T-cell (primary cell): ENCODE results near the gene GPRIN3. TPM values are rescaled to one million over a fixed set of nuclear protein-coding genes. Genes with fewer than 3 reads are reported as not detected.

ENCODE experiments used
- ATAC-seq, 4 experiments: fragments of 200-7000 bp in 3 of 4; fragments of 150-1000 bp in 1 of 4; cut with Tn5 transposase; replicated peaks in 1 of 4; 1 replicate in 3 of 4; 2 replicates in 1 of 4; pipeline ENCODE4 v1.10.0; 2021; ENCODE audit warnings: moderate library complexity in 3 of 4, mild to moderate bottlenecking in 2 of 4, moderate number of reproducible peaks in 1 of 4
- CTCF ChIA-PET, 2 donors: fragments of 300-600 bp; sonication (Branson Sonifier 250); formaldehyde crosslinking; loops; one replicate each; lab custom pipeline; 2022; ENCODE audit warnings: antibody characterized with exemption in 2 of 2; lab: Charles Lee
- POLR2A ChIA-PET, 2 donors: fragments of 300-600 bp; sonication (Branson Sonifier 250); formaldehyde crosslinking; loops; one replicate each; lab custom pipeline; 2022; ENCODE audit warnings: antibody characterized with exemption in 2 of 2; lab: Charles Lee
- DNase-seq, 35 experiments: peaks; one replicate each; pipeline versions ENCODE4 v3.0.0 to v3.0.0-alpha.2; 2013 to 2023
- H3K27ac ChIP-seq: one replicate; pipeline ENCODE4 v1.5.1; 2013; ENCODE audit warnings: low read length
- H3K27me3 ChIP-seq, 2 experiments: replicated peaks in 1 of 2; 1 replicate in 1 of 2; 2 replicates in 1 of 2; pipeline versions ENCODE4 v1.6.1 to v1.7.0; 2013; ENCODE audit warnings: low read length in 1 of 2, mixed read lengths in 1 of 2; ENCODE audit not compliant: control insufficient read depth in 2 of 2, insufficient read depth in 2 of 2; ENCODE audit errors: extremely low read depth in 1 of 2
- H3K36me3 ChIP-seq, 2 donors: 1 replicate in 1 of 2; 2 replicates in 1 of 2; pipeline versions ENCODE4 v1.6.1 to v1.7.0; 2013; ENCODE audit warnings: low read length in 1 of 2; ENCODE audit not compliant: control insufficient read depth in 2 of 2, insufficient read depth in 1 of 2; ENCODE audit errors: extremely low read depth in 1 of 2
- H3K4me1 ChIP-seq, 2 experiments: 1 replicate in 1 of 2; 2 replicates in 1 of 2; pipeline versions ENCODE4 v1.6.1 to v1.7.0; 2013; ENCODE audit warnings: low read length in 2 of 2, mixed read lengths in 1 of 2; ENCODE audit not compliant: insufficient read depth in 2 of 2, control insufficient read depth in 1 of 2; ENCODE audit errors: extremely low read depth in 1 of 2
- H3K4me3 ChIP-seq, 2 donors: 1 replicate in 1 of 2; 2 replicates in 1 of 2; pipeline versions ENCODE4 v1.5.1 to v1.7.0; 2013; ENCODE audit warnings: mild to moderate bottlenecking in 2 of 2, low read length in 1 of 2, moderate library complexity in 1 of 2; ENCODE audit not compliant: control insufficient read depth in 1 of 2; ENCODE audit errors: extremely low read depth in 1 of 2
- H3K9me3 ChIP-seq: 2 replicates; pipeline ENCODE4 v1.7.0; 2013
- H3K27ac Mint-ChIP-seq, 2 donors: one replicate each; pipeline ENCODE4 v1.8.0; 2020 to 2021; ENCODE audit warnings: mild to moderate bottlenecking in 2 of 2, mixed read lengths in 2 of 2
- H3K27me3 Mint-ChIP-seq, 2 donors: one replicate each; pipeline ENCODE4 v1.8.0; 2021 to 2022; ENCODE audit warnings: mixed read lengths in 2 of 2
- H3K36me3 Mint-ChIP-seq: one replicate; pipeline ENCODE4 v1.8.0; 2021; ENCODE audit warnings: mixed read lengths
- H3K4me1 Mint-ChIP-seq, 3 donors: one replicate each; pipeline ENCODE4 v1.8.0; 2020 to 2022; ENCODE audit warnings: mixed read lengths in 3 of 3, mild to moderate bottlenecking in 1 of 3
- H3K4me3 Mint-ChIP-seq, 3 donors: one replicate each; pipeline ENCODE4 v1.8.0; 2020 to 2022; ENCODE audit warnings: mild to moderate bottlenecking in 3 of 3, mixed read lengths in 3 of 3, moderate library complexity in 3 of 3
- H3K9me3 Mint-ChIP-seq, 3 donors: one replicate each; pipeline ENCODE4 v1.8.0; 2020 to 2022; ENCODE audit warnings: mixed read lengths in 3 of 3
- WGBS: methylation state at CpG from one replicate; pipeline ENCODE4 v1.1.5; 2013; ENCODE audit warnings: missing lambda C conversion rate; ENCODE audit not compliant: insufficient coverage; 5-methylcytosine and 5-hydroxymethylcytosine counted together
- total RNA-seq, 35 experiments: library from RNA in 6 of 35; stranded (reverse) in 6 of 35; fragments of 120-200 nt in 1 of 35; gene quantifications; one replicate each; pipeline versions ENCODE4 v1.2.1 to v1.2.4 and lab custom pipeline; 2013 to 2026

Gene GPRIN3
- total RNA-seq, 5 donors from 2014 or later (not counting 1 experiment from before 2014, with no cell fraction given) = 17.4 to 56.1 (median 23.0) TPM

DNA sequence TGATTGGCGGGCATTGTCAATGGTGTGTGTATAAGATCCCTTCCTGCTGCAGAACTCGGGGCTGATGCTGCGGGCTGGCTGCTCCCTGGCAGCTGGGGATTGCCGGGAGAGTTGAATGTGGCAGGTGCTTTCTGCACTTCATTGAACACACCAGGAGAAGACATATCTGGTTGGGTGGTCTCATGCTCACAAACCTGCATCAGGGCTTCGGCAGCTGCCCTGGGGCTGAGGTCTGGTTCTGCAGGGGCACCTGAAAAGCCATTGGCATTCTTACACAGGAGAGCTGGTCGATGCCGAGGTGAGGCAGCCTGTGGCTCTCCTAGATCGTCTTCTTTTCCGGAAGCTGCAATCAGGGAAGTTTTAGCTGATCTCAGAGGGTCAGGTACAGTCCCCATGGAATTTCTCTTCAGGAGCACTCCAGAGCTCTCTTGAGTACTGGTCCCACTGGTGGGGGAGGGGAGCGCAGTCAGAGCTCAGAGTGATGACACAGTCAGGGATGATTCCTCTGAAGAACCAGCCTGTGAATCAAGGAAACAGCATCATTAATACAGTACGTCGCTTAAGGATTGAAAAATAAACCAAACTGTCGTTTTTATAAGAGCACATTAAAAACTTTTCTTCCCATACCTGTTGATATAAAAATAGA, 57.8 kb downstream of the GPRIN3 start:
- ChIA-PET CTCF (interaction anchor here (0.6 to 1.0 kb wide), 3 partner anchors 15 to 26 kb away, joined by 3 to 8 read pairs (median 3); no protein-coding TSS in a partner anchor), POLR2A (interaction anchor here in 1 of 2 donors (0.6 kb wide), 1 partner anchor 121 kb away, joined by 3 read pairs; no protein-coding TSS in a partner anchor)
- H3K4me3 ChIP-seq = no peak overlapping the region
- H3K4me1 ChIP-seq = peaks cover 3 to 14% of the 10 kb centered on the region in 2 experiments
- H3K4me1 Mint-ChIP-seq = peaks cover 61 to 73% (median 64%) of the 10 kb centered on the region in 3 donors
- H3K4me3 Mint-ChIP-seq = no peak overlapping the region
- H3K27ac Mint-ChIP-seq = peak overlapping the region in 1 of 2 donors; percentile 69
- H3K27me3 Mint-ChIP-seq = no peaks in the 10 kb centered on the region
- H3K9me3 ChIP-seq = no peaks in the 10 kb centered on the region
- H3K36me3 Mint-ChIP-seq = peaks cover 40% of the 10 kb centered on the region
- 94% methylated on average over 7 of the region's 13 CpGs for WGBS
- H3K36me3 ChIP-seq = peaks cover 6 to 27% of the 10 kb centered on the region in 2 donors
- DNase-seq = no peak
- H3K27me3 ChIP-seq = no peaks in the 10 kb centered on the region
- no peaks in the 10 kb centered on the region for H3K9me3 Mint-ChIP-seq
- H3K27ac ChIP-seq = no peak overlapping the region
- no peak for ATAC-seq

DNA sequence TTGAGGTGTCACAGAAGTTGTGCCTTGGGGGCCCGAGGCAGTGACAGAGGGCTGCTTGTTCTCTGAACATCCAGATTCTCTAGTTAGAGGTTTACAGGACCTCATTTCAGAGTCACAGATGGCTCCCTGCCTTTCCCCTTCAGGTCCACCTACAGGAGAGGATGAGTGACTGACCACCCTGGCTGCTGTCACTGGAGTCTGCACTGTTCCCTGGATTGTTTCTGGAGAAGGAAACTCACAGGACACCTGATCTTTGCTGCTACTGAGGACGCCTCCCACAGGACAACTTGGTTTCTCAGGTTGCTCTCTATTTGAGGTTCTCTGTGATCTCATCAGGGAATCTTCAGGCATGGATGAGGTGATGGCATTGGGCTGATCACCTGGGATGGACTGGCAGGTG, 58.3 kb downstream of the GPRIN3 start:
- DNase-seq (no peak), ATAC-seq (no peak)
- Histone ChIP-seq H3K27me3 (no peaks in the 10 kb centered on the region), H3K4me3 (no peak overlapping the region), H3K27ac (no peak overlapping the region), H3K4me1 (peaks cover 8 to 13% of the 10 kb centered on the region in 2 experiments), H3K36me3 (peaks cover 6 to 27% of the 10 kb centered on the region in 2 donors), H3K9me3 (no peaks in the 10 kb centered on the region)
- POLR2A ChIA-PET = no interaction called here
- WGBS = 80% methylated on average over 1 of the region's 2 CpGs
- H3K27ac Mint-ChIP-seq = peak overlapping the region in 1 of 2 donors; percentile 69
- H3K27me3 Mint-ChIP-seq = no peaks in the 10 kb centered on the region
- H3K36me3 Mint-ChIP-seq = peaks cover 37% of the 10 kb centered on the region
- no peaks in the 10 kb centered on the region for H3K9me3 Mint-ChIP-seq
- CTCF ChIA-PET = interaction anchor here (0.8 to 1.2 kb wide), 3 partner anchors 11 to 26 kb away, joined by 3 to 8 read pairs (median 4); no protein-coding TSS in a partner anchor
- H3K4me3 Mint-ChIP-seq = no peak overlapping the region
- peaks cover 59 to 72% (median 64%) of the 10 kb centered on the region in 3 donors for H3K4me1 Mint-ChIP-seq

DNA sequence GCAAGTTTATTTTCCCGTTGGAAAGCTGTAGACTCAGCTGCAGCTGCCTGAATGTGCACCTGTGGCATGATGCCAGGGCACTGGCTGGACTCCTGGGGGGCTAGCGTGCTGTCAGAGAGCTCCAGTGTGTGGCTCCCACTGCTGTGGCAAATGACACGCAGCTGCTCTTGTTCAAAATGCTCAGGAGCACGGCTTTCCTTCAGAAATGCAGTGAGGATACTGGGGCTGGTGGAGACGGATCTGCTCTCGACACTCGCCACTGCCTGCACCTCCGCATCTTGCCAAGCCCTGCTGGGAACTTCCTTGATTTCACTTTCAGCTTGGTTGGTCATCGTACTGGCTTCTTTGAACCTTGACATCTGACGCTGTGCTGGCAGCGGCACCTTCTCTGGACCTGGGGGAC, 58.7 kb downstream of the GPRIN3 start:
- Histone ChIP-seq H3K4me1 (peaks cover 12 to 13% of the 10 kb centered on the region in 2 experiments), H3K9me3 (no peaks in the 10 kb centered on the region), H3K4me3 (no peak overlapping the region), H3K27me3 (no peaks in the 10 kb centered on the region), H3K36me3 (peaks cover 6 to 27% of the 10 kb centered on the region in 2 donors), H3K27ac (no peak overlapping the region)
- ATAC-seq = no peak
- WGBS = 98% methylated on average over 8 of the region's 11 CpGs
- no peak overlapping the region for H3K27ac Mint-ChIP-seq
- H3K27me3 Mint-ChIP-seq = no peaks in the 10 kb centered on the region
- no peak overlapping the region for H3K4me3 Mint-ChIP-seq
- H3K4me1 Mint-ChIP-seq = peaks cover 59 to 73% (median 67%) of the 10 kb centered on the region in 3 donors
- POLR2A ChIA-PET = interaction anchor here in 1 of 2 donors (0.8 kb wide), 1 partner anchor 135 kb away, joined by 3 read pairs; no protein-coding TSS in a partner anchor
- no peaks in the 10 kb centered on the region for H3K9me3 Mint-ChIP-seq
- peaks cover 37% of the 10 kb centered on the region for H3K36me3 Mint-ChIP-seq
- no peak for DNase-seq
- CTCF ChIA-PET = interaction anchor here in 1 of 2 donors (0.5 to 1.2 kb wide), 2 partner anchors 9 to 12 kb away, joined by 3 to 4 read pairs; no protein-coding TSS in a partner anchor

GRCh38 chr4:89247951-89248350, 59.6 kb downstream of the GPRIN3 start:
- POLR2A ChIA-PET = interaction anchor here (0.6 to 0.8 kb wide), 3 partner anchors 42 to 164 kb away, joined by 3 read pairs; no protein-coding TSS in a partner anchor
- H3K36me3 Mint-ChIP-seq = peaks cover 33% of the 10 kb centered on the region

DNA sequence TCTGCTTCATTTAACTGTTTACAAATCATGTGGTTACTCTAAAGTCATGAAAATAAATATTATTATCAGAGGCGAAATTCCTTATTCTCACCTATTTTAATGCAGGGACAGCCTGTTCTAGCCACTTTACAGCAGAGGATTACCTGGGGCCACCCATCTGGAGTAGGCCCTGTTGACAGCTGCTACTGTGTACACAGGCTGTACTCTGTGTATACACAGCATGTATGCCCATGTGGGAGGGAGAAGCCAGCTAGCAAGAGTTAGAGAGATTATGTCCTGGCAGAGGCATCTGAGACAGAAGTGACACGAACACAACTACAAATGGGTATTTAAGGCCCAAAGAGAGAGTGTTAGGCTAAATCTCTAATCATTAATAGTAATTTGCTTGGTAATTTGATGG, 62.1 kb downstream of the GPRIN3 start:
- Histone ChIP-seq H3K9me3 (no peaks in the 10 kb centered on the region), H3K27ac (peak overlapping the region; percentile 84), H3K4me3 (no peak overlapping the region), H3K36me3 (peaks cover 6 to 27% of the 10 kb centered on the region in 2 donors), H3K4me1 (peaks cover 16 to 29% of the 10 kb centered on the region in 2 experiments), H3K27me3 (no peaks in the 10 kb centered on the region)
- ChIA-PET CTCF (interaction anchor here in 1 of 2 donors (0.8 to 1.8 kb wide), 4 partner anchors 10 to 190 kb away, joined by 3 to 8 read pairs (median 3); partner anchors contain the start of gene GPRIN3), POLR2A (interaction anchor here (0.6 to 0.8 kb wide), 2 partner anchors 48 to 53 kb away, joined by 3 to 4 read pairs; no protein-coding TSS in a partner anchor)
- ATAC-seq (no peak), DNase-seq (no peak)
- Mint-ChIP-seq H3K27ac (peak overlapping the region; percentile 82 to 84), H3K36me3 (peaks cover 30% of the 10 kb centered on the region), H3K27me3 (no peaks in the 10 kb centered on the region), H3K4me1 (peaks cover 45 to 71% (median 61%) of the 10 kb centered on the region in 3 donors), H3K4me3 (no peak overlapping the region), H3K9me3 (no peaks in the 10 kb centered on the region)
- WGBS = no CpG with 5 or more reads among the region's 2 CpGs

More at GRCh38 chr4:89247951-89248350, 59.6 kb downstream of the GPRIN3 start:
- Mint-ChIP-seq H3K4me1 (peaks cover 59 to 75% (median 67%) of the 10 kb centered on the region in 3 donors), H3K9me3 (no peaks in the 10 kb centered on the region), H3K27ac (peak overlapping the region; percentile 16 to 19), H3K27me3 (no peaks in the 10 kb centered on the region), H3K4me3 (peak overlapping the region in 1 of 3 donors; percentile 7)
- Histone ChIP-seq H3K4me3 (no peak overlapping the region), H3K4me1 (peaks cover 16 to 21% of the 10 kb centered on the region in 2 experiments), H3K27ac (no peak overlapping the region), H3K36me3 (peaks cover 6 to 27% of the 10 kb centered on the region in 2 donors), H3K9me3 (no peaks in the 10 kb centered on the region), H3K27me3 (no peaks in the 10 kb centered on the region)
- CTCF ChIA-PET = interaction anchor here (0.6 to 1.2 kb wide), 4 partner anchors 13 to 32 kb away, joined by 3 to 4 read pairs (median 3); no protein-coding TSS in a partner anchor
- WGBS = 97% methylated on average over 13 of the region's 13 CpGs
- DNase-seq = no peak
- ATAC-seq = no peak

DNA sequence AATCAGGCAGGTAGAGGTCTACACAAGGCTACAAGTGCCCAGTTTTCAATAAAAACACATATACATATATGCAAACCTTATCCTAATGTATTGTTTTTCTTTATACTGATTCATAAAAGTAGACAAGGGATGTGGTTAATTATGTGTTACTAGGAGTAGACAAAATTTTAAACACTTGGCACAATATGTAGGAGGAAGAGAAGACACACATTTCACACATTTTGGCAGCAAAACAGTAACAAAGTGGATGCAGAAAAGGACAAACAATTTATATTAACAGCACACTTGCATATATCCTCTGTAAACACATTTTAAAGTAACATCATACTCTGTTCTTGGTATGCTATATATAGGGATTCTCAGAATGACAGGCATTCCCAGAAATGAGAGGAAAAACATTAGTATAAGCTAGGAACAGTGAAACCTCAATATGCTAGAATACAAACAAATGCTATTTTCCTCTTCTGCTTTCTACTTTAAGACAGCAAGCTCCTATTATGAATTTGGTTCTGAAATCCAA, 63.8 kb downstream of the GPRIN3 start:
- no peak for DNase-seq
- H3K9me3 ChIP-seq = no peaks in the 10 kb centered on the region
- peak; percentile 50 to 67 (median 62) for ATAC-seq
- H3K27ac Mint-ChIP-seq = peak overlapping the region; percentile 75 to 82
- peaks cover 45 to 62% (median 59%) of the 10 kb centered on the region in 3 donors for H3K4me1 Mint-ChIP-seq
- peaks cover 0 to 14% of the 10 kb centered on the region in 2 donors for H3K36me3 ChIP-seq
- H3K4me1 ChIP-seq = peaks cover 16 to 29% of the 10 kb centered on the region in 2 experiments
- peak overlapping the region; percentile 84 for H3K27ac ChIP-seq
- H3K27me3 ChIP-seq = no peaks in the 10 kb centered on the region
- H3K4me3 Mint-ChIP-seq = peak overlapping the region in 1 of 3 donors; percentile 23
- no peaks in the 10 kb centered on the region for H3K9me3 Mint-ChIP-seq
- no peaks in the 10 kb centered on the region for H3K27me3 Mint-ChIP-seq
- H3K4me3 ChIP-seq = no peak overlapping the region
- peaks cover 18% of the 10 kb centered on the region for H3K36me3 Mint-ChIP-seq
- POLR2A ChIA-PET = interaction anchor here in 1 of 2 donors (0.7 kb wide), 1 partner anchor 39 kb away, joined by 3 read pairs; no protein-coding TSS in a partner anchor
- CTCF ChIA-PET = interaction anchor here in 1 of 2 donors (0.9 kb wide), 1 partner anchor 62 kb away, joined by 3 read pairs; no protein-coding TSS in a partner anchor
